ENCODE results near the gene STXBP5.

Gene STXBP5

DNA sequence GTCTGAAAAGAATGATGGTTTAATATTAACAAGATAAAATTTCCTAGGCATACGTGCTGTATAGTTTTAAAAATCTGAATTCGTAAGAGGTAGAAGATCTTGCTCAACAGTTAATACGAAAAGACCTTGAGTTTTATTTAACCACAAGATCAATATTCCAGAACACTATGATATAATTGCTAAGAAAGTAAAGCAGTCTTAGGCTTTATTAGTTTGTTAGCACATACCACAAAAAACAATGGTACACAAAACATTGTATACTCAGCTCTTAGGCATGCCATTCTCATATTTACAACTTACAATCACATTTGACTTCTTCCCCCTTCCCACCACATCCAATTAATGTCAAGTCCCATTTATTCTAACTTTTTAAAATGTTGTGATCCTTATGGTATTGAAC, 24.4 kb upstream of the STXBP5 start:
- DNase-seq: no peak

DNA sequence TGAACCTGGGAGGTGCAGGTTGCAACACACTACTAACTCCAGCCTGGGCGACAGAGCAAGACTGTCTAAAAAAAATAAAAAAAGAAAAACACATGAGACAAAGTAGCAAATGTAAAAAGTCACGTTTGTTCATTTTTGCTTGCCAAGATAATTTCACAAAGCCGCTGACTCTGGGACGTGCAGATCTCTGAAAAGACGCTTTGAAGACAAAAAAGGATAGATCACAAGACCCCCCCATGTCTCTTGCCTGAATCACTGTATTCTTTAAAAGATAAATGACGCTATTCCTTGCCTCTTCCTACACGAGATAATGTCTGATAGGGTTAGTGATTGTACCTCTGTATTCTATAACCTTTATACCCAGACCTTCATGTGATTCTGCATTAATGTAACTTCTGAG, 23.3 kb upstream of the STXBP5 start:
- no peak for DNase-seq

DNA sequence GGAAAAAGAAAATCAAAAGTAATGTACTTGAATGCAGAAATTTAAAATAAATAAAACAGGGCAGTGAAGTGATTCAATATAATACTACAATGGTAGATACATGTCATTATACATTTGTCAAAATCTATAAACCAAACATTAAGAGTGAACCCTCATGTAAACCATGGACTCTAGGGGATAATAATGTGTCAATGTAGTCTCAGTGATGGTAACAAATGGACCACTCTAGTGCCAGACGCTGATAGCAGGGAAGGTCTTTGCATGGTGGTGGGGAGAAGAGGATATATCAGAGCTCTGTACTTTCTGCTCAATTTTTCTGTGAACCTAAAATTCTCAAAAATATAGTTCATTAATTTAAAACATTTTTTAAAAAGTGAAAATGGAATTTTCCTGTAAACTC, 19.8 kb upstream of the STXBP5 start:
- DNase-seq: no peak

DNA sequence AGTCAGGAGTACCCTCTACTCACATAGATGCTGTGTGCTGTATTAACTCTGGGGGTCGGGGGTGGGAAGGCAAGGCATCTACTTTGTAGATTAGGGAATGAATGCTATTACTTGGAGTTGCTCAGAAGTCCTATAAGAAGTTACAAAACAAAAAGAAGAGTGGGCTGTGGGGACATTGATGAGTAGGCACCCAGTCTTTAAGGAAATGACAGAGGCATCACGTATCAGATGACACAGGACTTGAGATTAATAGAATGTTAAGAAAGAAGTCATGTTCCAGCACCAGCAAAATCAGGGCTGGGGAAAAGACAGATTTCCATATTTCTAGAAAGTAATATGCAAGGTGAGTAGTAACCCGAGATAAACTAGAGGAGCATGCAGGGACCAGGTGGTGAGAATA, 19.0 kb upstream of the STXBP5 start:
- DNase-seq: no peak

DNA sequence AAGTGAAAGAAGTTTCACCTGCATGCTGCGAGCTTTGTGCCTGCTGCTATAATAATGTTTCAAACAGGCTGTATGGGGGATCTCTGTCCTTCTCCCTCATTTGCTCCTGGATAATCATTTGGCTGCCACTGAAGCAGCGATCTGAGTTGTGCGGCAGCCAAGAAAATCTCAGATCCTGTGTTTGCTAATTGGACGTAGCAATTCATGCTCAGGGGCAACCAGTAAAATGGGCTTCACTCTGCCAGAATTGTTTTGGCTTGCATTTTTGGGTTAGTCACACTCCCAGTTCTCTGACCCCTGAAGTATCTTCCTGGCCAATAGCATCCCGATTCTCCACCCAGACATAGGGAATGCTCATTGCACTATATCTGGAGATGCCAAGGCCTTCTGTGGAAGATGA, 13.7 kb upstream of the STXBP5 start:
- DNase-seq: no peak

DNA sequence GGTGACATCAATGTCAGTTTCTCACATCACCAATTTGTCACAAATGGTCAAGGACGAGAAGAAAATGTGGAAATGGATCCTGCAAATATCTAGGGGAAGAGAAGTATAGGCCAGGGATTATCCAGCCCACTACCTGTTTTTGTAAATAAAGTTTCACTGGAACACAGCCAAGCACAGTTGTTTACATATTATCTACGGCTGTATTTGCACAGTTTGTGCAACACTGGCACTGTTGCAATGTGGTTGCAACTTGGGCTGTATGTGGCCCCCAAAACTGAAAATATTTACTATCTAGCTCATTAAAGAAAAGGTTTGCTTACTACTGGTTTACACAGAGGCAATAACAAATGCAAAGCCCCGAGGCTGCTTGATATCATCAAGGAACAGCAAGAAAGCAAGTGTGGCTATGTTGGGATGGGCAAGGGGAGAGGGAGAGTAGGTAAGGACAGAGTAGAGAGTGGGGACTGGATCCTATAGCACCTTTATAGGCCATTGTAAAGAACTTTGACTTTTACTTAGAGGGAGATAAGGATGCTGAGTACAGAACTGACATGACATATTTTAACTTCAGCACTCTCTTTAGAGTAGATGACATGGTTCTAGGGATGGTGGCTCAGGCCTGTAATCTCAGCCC, 11.8 kb upstream of the STXBP5 start:
- no peak for DNase-seq

DNA sequence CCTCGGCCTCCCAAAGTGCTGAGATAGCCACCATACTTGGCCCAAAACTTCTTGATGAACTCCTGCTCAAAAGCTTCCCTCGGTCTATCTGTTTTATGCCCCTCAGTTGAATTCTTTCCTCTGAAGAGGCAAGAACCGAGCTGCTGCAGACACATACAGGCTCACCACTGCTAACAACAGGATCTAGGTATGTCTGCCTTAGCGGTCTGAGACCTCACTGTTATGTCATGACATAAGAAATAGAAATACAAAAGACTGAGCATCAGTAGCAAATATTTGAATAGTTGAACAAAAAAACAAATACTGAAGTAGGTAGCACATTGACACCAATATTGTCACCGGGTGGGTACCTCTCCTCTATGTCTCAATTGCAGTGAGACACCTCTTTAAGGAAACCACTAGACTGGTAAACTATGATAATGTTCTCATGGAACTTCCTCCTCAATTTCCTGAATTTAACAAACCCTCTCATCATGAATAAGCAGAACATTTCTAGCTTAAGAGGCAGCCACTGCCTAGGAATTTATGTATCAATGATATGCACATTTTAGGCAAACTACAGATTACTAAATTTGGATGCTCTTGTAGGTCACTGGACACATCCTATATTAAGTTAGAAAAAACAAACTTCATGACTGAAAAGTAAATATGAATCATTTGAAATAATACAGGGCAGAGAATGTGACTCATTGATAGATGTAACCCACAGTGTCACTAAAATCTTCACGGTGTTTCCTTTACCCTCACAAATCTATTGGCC, 9.4 kb upstream of the STXBP5 start:
- no peak for DNase-seq

DNA sequence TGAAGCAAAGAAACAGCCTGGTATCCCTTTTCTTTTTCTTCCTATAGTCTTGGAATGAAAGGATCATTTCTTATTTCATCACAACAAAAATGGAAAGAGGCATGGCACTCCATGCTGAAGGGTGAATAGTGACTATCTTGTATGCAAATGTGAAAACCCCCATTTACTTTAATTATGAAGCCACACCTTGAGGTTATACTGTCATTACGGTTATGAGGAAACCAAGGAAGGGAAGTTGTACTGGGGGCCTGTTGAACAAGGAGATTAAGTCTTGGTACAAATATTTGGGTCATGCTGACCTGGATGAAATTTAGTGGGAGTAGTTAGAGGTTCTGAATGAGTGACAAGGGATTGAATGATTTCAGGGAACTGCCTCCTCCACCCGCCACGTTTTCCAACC, 8.7 kb upstream of the STXBP5 start:
- no peak for DNase-seq

DNA sequence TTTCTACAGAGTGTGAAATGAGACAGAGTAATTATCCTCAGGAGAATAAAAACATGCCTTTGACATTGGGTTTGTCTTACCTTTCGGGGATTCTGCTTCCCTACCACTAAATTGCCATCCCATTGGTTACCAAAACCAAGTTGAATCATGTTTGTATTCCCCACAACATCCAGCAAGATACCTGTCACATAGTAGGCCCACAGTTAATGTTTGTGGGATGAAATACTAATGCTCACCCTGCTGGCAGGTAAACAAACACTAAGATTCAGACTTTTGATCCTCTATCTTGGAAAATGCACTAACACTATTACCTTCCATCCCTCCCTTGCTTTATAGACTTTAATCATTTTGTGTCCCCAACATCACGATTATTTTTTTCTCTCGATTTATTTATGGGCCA, 8.2 kb upstream of the STXBP5 start:
- DNase-seq: no peak

DNA sequence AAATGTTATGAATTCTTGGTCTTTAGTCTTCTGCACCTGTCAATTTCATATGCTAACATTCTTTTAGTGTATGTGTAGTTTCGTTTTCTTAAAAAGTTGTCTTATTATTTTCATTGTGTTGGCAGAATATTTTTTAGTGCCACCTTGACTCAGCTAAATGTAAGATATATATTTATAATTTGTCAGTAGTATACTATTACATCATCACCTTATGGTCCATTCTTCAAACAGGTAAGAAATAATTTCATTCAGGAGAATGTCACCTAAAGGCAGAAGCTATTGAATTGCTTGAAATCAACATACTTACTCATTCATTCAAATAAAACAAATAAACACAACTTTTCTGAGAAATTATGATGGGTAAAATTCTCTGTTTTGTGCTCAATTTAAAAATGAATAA, 3.5 kb upstream of the STXBP5 start:
- DNase-seq: no peak

DNA sequence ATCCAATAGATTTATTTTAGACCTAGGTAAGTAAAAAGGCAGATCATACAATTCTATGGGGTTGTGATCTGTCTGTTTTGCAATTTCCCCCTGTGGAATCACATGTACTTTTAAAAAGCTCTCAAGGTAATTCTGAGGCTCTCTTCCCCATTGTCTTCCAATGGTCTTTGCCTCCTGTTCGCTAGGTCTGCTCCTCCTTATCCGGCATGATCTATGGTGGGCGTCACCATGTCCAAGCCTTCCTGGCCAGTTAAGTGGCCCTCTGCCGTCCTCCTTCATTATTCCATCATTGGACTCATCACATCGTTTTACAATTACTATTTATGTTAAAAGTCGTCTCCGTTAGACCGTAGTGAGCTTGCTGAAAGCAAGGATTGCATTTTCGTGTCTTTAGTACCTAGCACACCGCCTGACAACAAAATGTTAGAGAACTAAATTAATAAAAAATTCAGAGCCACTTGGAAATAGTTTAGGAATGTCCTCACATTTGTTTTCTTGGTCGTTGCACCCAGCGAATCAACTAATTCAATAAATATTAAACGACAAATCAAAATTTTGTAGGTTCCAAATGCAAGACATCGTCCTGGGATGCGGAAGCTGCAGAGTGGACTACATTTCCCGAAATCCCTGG, 2.2 kb upstream of the STXBP5 start:
- DNase-seq: peak in 1 of 2 donors; percentile 9

DNA sequence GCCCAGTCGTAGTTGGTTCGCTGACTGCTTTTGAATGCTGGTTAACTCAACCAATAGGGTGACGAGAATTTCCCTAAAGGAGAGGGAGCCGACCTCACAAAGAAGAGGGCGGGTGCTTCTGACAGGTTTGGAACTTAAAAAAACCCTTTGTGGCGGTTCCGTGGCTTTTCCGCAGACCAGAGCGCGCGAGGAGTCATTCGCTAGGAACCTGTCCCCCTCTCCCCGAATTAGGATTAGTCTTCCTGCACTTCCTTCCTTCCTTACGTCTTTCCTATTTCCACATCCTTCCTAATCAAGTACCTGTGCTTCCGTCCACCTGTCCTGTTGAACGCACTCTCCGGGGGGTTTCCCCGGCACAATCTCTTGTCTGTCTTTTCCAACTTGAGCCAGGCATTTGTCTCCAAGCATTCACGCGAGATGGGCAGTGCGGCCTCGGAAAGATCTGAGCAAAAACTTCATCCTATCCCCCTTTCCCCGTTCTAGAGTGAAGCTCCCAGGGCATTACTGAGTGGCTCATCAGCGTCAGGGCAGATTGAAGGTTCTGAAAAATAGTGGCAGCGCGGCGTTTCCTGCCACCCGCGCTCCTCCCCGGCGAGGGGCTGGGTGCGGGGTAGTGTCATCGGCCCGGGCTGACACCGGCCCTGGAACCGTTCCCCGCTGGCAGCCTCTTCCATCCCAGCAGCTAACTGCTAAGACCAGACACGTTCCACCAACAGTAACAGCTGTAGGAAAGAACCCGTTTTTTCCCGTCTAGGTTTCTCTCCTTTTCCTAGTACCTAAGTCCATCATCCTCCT, 1.5 kb upstream of the STXBP5 start:
- DNase-seq: peak; percentile 62 to 64

DNA sequence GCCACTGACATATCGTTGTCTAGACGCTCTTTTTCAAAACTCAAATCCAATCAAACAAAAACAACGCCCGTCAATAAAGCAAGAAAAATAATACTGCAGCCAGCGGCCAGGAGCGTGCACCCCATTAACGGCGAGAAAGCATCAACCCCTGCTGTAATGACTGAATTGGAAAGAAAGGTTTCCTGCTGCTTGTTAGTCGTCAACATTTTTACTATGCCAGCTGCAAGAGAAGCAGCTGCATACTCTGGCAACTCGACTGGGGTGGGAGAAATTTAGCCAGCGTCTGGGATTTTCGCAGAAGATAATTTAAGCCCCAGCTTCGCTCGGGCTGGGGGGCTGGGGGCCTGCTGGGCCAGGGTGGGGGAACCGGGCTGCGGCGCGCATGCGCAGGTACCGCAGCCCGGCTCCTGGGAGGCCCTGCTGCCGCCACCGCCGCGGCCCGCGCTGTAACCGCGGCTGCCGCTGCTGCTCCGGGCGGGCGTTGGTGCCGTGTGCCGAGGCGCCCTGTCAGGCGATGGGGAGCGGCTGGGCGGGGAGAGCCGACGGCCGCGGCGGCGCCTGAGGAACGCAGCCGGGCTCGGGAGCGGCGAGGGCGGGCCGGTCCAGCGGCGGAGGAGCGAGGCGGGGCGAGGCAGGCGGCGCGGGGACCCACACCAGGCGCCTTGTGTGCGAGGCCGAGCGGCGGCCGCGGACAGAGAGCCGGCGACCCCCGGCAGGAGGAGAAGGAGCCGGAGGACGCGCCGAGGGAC, 732 bp upstream of the STXBP5 start:
- DNase-seq: peak; percentile 41 to 58

DNA sequence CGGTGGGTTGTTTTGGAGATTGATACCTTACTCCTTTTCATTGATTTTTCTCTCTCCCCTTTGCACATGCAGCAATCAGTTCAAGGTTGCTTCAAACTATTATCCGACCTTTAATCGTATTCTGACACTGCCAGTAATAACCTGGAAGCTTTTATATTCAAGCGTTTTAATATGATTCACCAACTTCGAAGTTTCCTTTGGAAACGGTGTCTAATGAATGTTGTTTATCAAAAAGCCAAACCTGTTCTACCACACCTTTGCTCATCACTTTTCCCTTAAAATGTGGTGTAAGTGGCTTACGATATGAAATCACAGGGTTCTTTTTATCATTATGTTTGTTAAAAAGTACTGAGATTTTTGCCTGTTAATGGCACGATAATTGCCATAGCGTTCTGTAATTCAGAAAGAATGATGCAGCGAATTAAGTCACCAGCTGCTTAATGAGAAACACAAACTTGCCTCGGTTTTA, 660 bp downstream of the STXBP5 start:
- DNase-seq: no peak

DNA sequence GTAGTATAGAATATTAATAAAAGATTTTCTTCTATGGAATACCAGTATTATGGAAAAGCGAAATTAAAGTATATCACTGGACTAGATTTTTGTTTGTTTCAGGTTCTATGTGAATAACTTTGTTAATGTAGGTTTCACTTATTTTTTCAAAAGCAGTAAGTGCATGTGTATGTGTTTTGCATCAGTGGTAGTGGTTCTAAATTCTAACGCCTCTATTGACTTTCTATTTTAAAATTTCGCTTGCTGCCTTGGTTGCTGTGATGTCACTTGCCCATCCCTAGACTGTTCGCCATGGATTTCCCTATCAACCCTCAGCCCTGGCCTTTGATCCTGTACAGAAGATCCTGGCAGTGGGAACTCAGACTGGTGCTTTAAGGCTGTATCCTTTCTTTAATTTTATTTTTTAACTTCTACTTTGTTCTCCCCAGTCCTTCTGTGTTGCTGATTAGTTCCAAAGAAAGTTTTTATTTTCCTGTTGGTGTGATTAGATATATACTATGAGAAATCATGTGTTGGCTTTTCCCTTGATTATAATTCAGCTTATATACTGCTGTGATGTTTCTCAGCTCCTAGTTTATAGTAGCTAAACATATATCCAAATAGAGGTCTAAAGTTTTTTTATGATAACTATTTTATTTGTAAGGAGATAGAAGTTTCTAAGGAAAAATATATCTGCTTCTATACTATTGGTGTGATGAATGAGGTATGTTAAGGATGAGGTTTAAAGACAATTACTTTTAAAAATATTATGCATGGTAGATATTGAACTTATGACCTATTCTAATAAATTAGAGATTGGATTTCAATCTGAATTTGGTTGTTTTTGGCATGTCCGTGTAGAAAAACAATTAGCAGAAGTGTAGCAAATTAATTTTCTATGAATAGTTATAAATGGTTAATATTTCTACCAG, 1.7 kb downstream of the STXBP5 start:
- DNase-seq: no peak

DNA sequence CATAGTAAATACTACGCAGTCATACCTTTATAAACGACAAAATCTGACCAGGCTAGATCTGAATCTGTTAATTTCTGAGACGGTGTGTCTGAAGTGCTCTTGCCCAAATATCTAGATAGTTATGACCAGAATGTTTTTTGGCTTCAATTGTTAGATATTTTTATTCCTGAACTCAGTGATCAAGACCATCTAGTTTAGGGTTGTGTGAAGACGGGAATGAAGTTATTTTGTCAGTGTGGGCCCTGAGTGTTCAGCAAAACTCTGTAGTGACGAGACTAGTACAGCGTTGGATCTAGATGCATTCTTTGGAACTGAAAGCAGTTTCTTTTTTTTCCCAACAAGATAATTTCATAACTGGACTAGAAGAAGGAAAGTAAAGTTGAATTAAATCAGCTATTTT, 3.1 kb downstream of the STXBP5 start:
- DNase-seq: no peak

DNA sequence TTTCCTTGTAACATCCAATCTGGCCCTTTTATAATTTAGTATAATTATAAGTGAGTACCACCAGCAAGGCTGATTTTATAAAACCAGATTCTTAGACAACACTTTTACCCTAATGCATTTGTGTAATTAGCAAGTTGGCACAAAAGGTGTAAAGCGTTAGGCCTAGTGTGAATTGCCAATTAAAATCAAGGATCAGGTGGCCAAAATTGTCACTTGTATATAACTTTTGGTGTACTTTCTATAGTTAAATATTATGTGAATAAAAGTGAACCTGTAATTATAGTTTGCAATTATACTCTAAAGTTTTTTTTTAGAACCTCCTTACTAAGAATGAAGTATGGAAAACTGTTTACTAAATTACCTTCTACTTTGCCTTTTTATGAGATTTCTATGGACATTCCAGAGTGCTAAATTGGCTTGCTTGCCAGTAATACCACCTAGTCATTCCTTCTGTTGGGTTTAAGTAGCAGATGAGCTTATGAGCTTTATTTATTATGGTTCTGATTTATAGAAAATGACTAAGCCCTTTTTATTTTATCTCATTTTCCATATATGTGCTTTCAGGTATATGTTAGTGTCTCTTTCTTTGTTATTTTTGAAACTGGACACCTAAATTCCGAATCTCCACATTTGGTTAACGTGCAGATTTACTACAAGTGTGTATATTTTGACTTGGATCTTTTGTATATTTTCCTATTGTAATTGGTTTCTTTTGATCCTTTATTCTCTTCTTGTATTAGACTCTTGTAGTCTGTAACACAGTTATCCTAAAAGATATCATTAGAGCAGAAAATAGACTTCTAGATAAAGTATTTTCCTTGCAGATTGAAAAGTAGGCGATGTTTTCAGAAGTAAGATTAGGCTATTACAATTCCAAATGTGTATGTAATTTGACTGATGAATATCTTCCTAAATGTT, 3.9 kb downstream of the STXBP5 start:
- no peak for DNase-seq

DNA sequence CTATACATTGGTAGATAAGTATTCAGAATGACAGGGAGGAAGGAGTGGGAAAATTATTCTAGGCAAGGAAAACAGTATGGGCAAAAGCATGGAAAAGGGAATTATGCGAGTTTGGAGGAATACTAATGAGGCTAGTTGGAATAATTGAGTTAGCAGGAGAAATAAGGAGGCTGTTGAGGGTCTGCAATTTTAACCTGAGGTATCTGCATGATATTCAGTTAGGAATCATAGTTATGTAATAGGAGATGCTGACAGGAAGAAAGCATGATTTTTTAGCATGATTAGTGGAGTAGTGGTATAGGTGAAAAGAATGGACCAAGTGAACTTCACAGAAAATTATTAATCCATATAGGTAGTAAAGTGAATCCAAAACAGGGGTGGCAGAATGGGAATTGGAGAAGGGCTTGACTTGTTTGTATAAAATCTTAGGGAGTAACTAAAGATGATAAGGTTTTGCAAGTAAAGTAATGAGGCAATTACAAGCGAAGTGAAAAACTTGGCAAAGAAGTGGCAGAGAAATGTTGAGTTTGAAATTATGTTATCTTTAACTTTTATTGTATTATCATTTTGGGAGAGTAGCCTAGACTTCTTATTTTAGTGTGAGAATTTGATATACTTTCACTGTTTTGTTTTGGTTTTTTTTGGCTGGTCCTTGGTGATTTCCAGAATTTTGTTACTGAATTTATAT, 5.7 kb downstream of the STXBP5 start:
- no peak for DNase-seq

DNA sequence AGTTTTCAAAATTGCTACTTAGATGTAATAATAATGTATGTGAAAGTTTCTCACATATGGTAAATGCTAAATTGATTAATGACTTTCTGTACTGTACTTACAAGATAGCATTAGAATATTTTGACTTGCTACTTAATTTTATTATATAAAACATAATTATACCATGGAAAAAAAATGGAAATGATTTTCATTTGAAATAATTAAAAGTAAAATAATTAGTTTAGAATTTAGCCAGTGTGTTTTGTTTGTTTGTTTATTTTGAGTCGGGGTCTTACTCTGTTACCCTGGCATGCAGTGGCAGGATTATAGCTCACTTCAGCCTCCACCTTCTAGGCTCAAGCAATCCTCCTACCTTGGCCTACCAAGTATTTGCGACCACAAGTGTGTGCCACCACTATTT, 7.1 kb downstream of the STXBP5 start:
- no peak for DNase-seq

DNA sequence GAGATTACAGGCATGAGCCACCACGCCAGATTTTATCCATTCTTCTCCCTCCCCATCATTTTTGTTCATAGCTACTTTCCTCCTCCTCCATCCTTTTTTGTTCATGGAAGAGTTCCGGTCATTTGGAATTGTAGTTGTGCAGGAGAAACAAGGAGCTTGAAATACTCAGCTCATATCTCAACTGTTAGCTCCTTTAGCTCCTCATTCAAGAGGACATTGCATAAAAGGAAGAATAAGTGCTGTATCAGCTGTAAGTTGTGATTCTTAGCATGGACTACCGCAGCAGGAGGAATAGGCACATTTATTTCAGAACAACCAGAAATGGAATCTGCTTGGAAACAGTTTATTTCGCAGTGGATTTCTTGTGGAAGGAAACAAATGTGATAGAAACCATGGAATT, 7.6 kb downstream of the STXBP5 start:
- DNase-seq: no peak

Measured in stimulated activated CD4-positive, alpha-beta T cell treated with anti-CD3 and anti-CD28 coated beads, Interleukin-2, amount 100 ng/mL, for 48 hours (primary cell).